Measurements from ENCODE around the gene SPATA6. TPM values are rescaled to one million over a fixed set of nuclear protein-coding genes. Genes with fewer than 3 reads are reported as not detected.

Gene SPATA6
- total and polyA plus RNA-seq, 2 of the 13 experiments (the other 11 are each of a cell fraction or from before 2014, with no cell fraction given) = 0.81 to 3.3 TPM

DNA sequence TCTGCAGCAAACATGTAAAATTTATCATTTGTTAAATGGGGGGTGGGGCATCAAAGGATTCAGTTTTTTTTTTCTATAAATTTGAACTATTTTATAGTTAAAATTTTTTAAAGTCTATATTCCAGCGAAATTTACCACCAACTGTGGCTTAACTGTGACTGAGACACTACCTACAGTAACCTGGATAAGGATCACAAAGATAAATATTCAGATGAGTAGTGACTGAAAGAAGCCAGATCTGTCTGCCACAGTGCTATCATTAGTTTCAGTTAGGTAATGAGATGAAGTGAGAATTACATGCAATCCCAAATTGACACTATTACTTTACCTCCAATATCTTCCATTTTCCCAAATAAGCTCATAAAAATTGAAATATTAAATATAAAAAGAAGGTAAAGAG is 5.4 kb downstream of the SPATA6 start:
- TF ChIP-seq ZMAT5 (CRISPR knock-in tag; IDR thresholded peaks at IDR 0.05; ENCODE audit: borderline replicate concordance, low read depth) (no peak), ZNF138 (CRISPR knock-in tag; IDR thresholded peaks at IDR 0.05; ENCODE audit: low read depth) (no peak), THAP11 (CRISPR knock-in tag; IDR thresholded peaks at IDR 0.05) (no peak), GLI4 (CRISPR knock-in tag; IDR thresholded peaks at IDR 0.05; ENCODE audit: borderline replicate concordance) (no peak), XBP1 (CRISPR knock-in tag; IDR thresholded peaks at IDR 0.05) (no peak), CC2D1A (CRISPR knock-in tag; IDR thresholded peaks at IDR 0.05) (no peak), IRF9 (CRISPR knock-in tag; IDR thresholded peaks at IDR 0.05; ENCODE audit: borderline replicate concordance) (no peak), TOE1 (CRISPR knock-in tag; IDR thresholded peaks at IDR 0.05) (no peak), PAWR (CRISPR knock-in tag; IDR thresholded peaks at IDR 0.05; ENCODE audit: borderline replicate concordance) (no peak), CCAR2 (optimal IDR thresholded peaks at IDR 0.05; ENCODE audit: low read depth, low read length) (no peak)
- TF ChIP-seq, protein P1, sequence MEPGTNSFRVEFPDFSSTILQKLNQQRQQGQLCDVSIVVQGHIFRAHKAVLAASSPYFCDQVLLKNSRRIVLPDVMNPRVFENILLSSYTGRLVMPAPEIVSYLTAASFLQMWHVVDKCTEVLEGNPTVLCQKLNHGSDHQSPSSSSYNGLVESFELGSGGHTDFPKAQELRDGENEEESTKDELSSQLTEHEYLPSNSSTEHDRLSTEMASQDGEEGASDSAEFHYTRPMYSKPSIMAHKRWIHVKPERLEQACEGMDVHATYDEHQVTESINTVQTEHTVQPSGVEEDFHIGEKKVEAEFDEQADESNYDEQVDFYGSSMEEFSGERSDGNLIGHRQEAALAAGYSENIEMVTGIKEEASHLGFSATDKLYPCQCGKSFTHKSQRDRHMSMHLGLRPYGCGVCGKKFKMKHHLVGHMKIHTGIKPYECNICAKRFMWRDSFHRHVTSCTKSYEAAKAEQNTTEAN (CRISPR knock-in tag; conservative IDR thresholded peaks at IDR 0.05) = no peak
- H3K4me1 ChIP-seq (ENCODE audit: insufficient read depth, low read length) = peaks cover 21% of the 10 kb centered on the region
- ChIA-PET POLR2A (no interaction called here), CTCF (ENCODE audit: low intra/inter-chr PET ratio, low total read pairs) (no interaction called here)
- DNase-seq (ENCODE audit: low spot score) (no peak), ATAC-seq (no peak), FAIRE-seq (no peak)
- H3K9ac ChIP-seq (ENCODE audit: insufficient read depth, low read depth, low read length) = no peak overlapping the region
- H3K27ac ChIP-seq (ENCODE audit: extremely low read length, insufficient read depth, low read length) = no peak overlapping the region
- 35% methylated on average over 1 of the region's 1 CpG for WGBS (ENCODE audit: low lambda C conversion rate)
- no peak overlapping the region for H3K4me3 ChIP-seq (replicated peaks in 1 of 3; ENCODE audit: insufficient read depth in 1 of 3, low read depth in 2 of 3, low read length in 3 of 3)
- no peaks in the 10 kb centered on the region for H3K9me3 ChIP-seq (ENCODE audit: low read length)
- no peaks in the 10 kb centered on the region for H4K20me1 ChIP-seq (ENCODE audit: insufficient read depth, low read length)
- no peak overlapping the region for H2AFZ ChIP-seq (ENCODE audit: low read length)
- no peak overlapping the region for H3K4me2 ChIP-seq (ENCODE audit: low read depth, low read length)
- H3K27me3 ChIP-seq (ENCODE audit: control insufficient read depth in 1 of 2, insufficient read depth in 2 of 2, low read length in 2 of 2) = no peaks in the 10 kb centered on the region
- no TSS peak for BruUV-seq (replicated peaks)
- H3K79me2 ChIP-seq (ENCODE audit: insufficient read depth, low read length) = no peaks in the 10 kb centered on the region
- in situ Hi-C loops (cut with HindIII; ENCODE audit: extremely low pct_ligation_motif_present, low pct_unique_long_range_greater_than_20kb) (no loop called here), intact Hi-C loops (cut with micrococcal nuclease; ENCODE audit: unreplicated experiment) (no loop called here)
- H3K36me3 ChIP-seq (replicated peaks in 1 of 2; ENCODE audit: control insufficient read depth in 1 of 2, insufficient read depth in 2 of 2, low read length in 2 of 2) = no peaks in the 10 kb centered on the region

Data from HepG2 (cell line).